Liver (tissue), 9 donors: ENCODE data around the gene HGF. TPM values are rescaled to one million over a fixed set of nuclear protein-coding genes. Genes with fewer than 3 reads are reported as not detected.

Source experiments
- DNase-seq: peaks from one replicate; pipeline ENCODE4 v3.0.0-alpha.2; 2017; ENCODE audit warnings: low spot score
- H3K27ac ChIP-seq, 2 donors: one replicate each; pipeline ENCODE4 v1.7.0; 2013; ENCODE audit warnings: inconsistent platforms in 2 of 2, low read length in 2 of 2, control low read depth in 1 of 2, low read depth in 1 of 2, mild to moderate bottlenecking in 1 of 2
- H3K27me3 ChIP-seq, 4 donors: one replicate each; pipeline versions ENCODE4 v1.6.1 to v1.7.0; 2013; ENCODE audit warnings: low read length in 3 of 4, inconsistent platforms in 1 of 4, mild to moderate bottlenecking in 1 of 4, moderate library complexity in 1 of 4; ENCODE audit not compliant: control insufficient read depth in 4 of 4, insufficient read depth in 4 of 4
- H3K36me3 ChIP-seq, 4 donors: one replicate each; pipeline versions ENCODE4 v1.6.1 to v1.7.0; 2013; ENCODE audit warnings: low read length in 3 of 4, mild to moderate bottlenecking in 3 of 4, low read depth in 1 of 4, moderate library complexity in 1 of 4; ENCODE audit not compliant: control insufficient read depth in 4 of 4, insufficient read depth in 3 of 4
- H3K4me1 ChIP-seq, 4 donors: one replicate each; pipeline versions ENCODE4 v1.6.1 to v1.7.0; 2013; ENCODE audit warnings: low read length in 3 of 4, mild to moderate bottlenecking in 3 of 4, moderate library complexity in 1 of 4; ENCODE audit not compliant: control insufficient read depth in 4 of 4, insufficient read depth in 4 of 4
- H3K4me3 ChIP-seq, 3 donors: one replicate each; pipeline versions ENCODE4 v1.6.1 to v1.7.0; 2013; ENCODE audit warnings: low read length in 3 of 3, control low read depth in 1 of 3, low read depth in 1 of 3, mild to moderate bottlenecking in 1 of 3
- H3K9ac ChIP-seq, 2 donors: one replicate each; pipeline ENCODE4 v1.7.0; 2013; ENCODE audit warnings: low read length in 2 of 2, mild to moderate bottlenecking in 2 of 2, moderate library complexity in 2 of 2, control low read depth in 1 of 2, low read depth in 1 of 2
- H3K9me3 ChIP-seq, 4 donors: one replicate each; pipeline versions ENCODE4 v1.6.1 to v1.7.0; 2013; ENCODE audit warnings: low read length in 3 of 4; ENCODE audit not compliant: control insufficient read depth in 4 of 4
- EGR1 ChIP-seq, 2 donors: IDR thresholded peaks; 2 replicates each; pipeline ENCODE4 v1.6.1; 2016 to 2018; ENCODE audit warnings: antibody characterized with exemption in 2 of 2, low read depth in 2 of 2
- FOXA1 ChIP-seq: IDR thresholded peaks from 2 replicates; pipeline ENCODE4 v1.6.1; 2016; ENCODE audit warnings: antibody characterized with exemption
- GABPA ChIP-seq, 2 donors: IDR thresholded peaks in 1 of 2; conservative IDR thresholded peaks in 1 of 2; 2 replicates each; pipeline ENCODE4 v1.6.1; 2016; ENCODE audit warnings: antibody characterized with exemption in 2 of 2, mild to moderate bottlenecking in 1 of 2, moderate library complexity in 1 of 2
- HNF4A ChIP-seq, 2 donors: conservative IDR thresholded peaks; 2 replicates each; pipeline ENCODE4 v1.6.1; 2016; ENCODE audit warnings: antibody characterized with exemption in 2 of 2, mild to moderate bottlenecking in 2 of 2
- HNF4G ChIP-seq: IDR thresholded peaks from 2 replicates; pipeline ENCODE4 v1.6.1; 2016; ENCODE audit warnings: antibody characterized with exemption
- JUND ChIP-seq, 2 donors: IDR thresholded peaks; 2 replicates each; pipeline ENCODE4 v1.6.1; 2016; ENCODE audit warnings: antibody characterized with exemption in 2 of 2
- RAD21 ChIP-seq, 2 donors: IDR thresholded peaks; 2 replicates each; pipeline ENCODE4 v1.6.1; 2016; ENCODE audit warnings: antibody characterized with exemption in 2 of 2, mild to moderate bottlenecking in 2 of 2
- SP1 ChIP-seq: IDR thresholded peaks from 2 replicates; pipeline ENCODE4 v1.6.1; 2018; ENCODE audit warnings: antibody characterized with exemption, mild to moderate bottlenecking
- TAF1 ChIP-seq: conservative IDR thresholded peaks from 2 replicates; pipeline ENCODE4 v1.6.1; 2016; ENCODE audit warnings: antibody characterized with exemption, mild to moderate bottlenecking
- YY1 ChIP-seq: IDR thresholded peaks from 2 replicates; pipeline ENCODE4 v1.6.1; 2016; ENCODE audit warnings: antibody characterized with exemption, mild to moderate bottlenecking
- WGBS: extraction: QIAGEN DNeasy Blood & Tissue Kit; methylation state at CpG from one replicate; pipeline ENCODE4 v1.1.7; 2013; 5-methylcytosine and 5-hydroxymethylcytosine counted together
- polyA plus RNA-seq, 2 donors: library from polyadenylated mRNA; stranded (reverse) in 1 of 2; unstranded in 1 of 2; fragments of 200-250 nt in 1 of 2; fragments of >200 nt in 1 of 2; fragmentation: Nextera tagmentation in 1 of 2; extraction: Ambion mirVana in 1 of 2; gene quantifications; one replicate each; pipeline versions ENCODE4 v1.2.1 to v1.2.3, GENCODE V29; 2013 to 2015
- total RNA-seq, 2 donors: library from RNA; depleted of rRNA; stranded (reverse); fragments of >200 nt; gene quantifications; one replicate each; pipeline ENCODE4 v1.2.3, GENCODE V29; 2014
- TF ChIP-seq, protein P1 (sequence below): fragments of 150-350 bp; IDR thresholded peaks from 2 replicates; pipeline ENCODE4 v1.5.1; 2017; ENCODE audit warnings: improper control_type of control experiment, low read depth, low read length; ENCODE audit not compliant: missing input control
- TF ChIP-seq, protein P2 (sequence below): IDR thresholded peaks from 2 replicates; pipeline ENCODE4 v1.6.1; 2016; ENCODE audit warnings: antibody characterized with exemption, mild to moderate bottlenecking
- TF ChIP-seq, protein P3 (sequence below): IDR thresholded peaks from 2 replicates; pipeline ENCODE4 v1.6.1; 2016; ENCODE audit warnings: antibody characterized with exemption
- TF ChIP-seq, protein P4 (sequence below): IDR thresholded peaks from 2 replicates; pipeline ENCODE4 v1.6.1; 2016; ENCODE audit warnings: antibody characterized with exemption
- donor health status: healthy.
- donor health status: healthy.
- donor health status: healthy.
- donor health status: healthy.
- donor health status: healthy.

The HGF gene
- total and polyA plus RNA-seq, 4 donors = 12.0 to 29.8 (median 15.3) TPM

DNA sequence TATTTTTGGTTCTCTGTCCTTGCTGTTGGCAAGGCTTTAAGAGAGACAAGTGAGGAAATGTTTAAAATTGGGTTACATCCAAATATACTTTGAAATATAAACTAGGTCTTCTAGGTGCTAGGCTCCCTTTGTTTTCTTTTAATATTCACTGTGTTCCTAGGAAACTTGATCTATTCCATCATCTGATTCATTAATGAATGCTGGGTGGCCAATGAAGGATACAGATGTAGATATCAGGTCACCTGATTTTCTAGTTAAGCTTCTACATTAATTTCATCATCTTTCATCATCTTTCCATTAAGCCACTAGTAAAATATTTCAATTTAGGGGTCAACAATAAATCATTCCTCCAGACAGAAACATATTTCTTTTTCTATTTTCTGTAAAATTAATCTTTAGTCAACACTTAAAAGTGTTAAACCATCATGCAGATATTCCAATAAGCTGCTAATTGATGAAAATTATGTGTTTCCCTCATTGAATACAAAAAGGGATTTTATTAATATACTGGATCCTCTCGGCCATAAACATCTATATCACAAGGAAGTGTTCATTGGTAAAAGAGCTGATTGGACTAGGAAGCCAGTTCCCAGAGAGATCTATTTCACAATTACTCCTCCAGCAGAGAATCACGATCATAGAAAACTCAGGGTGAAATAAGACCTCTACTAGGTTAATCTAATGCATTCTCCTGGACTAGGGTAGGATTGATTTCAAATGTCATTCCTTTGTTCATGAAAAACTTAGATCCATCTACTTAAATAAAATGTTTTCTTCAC, 14.7 kb downstream of the HGF start (continued):
- TF ChIP-seq, protein P1, sequence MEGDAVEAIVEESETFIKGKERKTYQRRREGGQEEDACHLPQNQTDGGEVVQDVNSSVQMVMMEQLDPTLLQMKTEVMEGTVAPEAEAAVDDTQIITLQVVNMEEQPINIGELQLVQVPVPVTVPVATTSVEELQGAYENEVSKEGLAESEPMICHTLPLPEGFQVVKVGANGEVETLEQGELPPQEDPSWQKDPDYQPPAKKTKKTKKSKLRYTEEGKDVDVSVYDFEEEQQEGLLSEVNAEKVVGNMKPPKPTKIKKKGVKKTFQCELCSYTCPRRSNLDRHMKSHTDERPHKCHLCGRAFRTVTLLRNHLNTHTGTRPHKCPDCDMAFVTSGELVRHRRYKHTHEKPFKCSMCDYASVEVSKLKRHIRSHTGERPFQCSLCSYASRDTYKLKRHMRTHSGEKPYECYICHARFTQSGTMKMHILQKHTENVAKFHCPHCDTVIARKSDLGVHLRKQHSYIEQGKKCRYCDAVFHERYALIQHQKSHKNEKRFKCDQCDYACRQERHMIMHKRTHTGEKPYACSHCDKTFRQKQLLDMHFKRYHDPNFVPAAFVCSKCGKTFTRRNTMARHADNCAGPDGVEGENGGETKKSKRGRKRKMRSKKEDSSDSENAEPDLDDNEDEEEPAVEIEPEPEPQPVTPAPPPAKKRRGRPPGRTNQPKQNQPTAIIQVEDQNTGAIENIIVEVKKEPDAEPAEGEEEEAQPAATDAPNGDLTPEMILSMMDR = no peak

DNA sequence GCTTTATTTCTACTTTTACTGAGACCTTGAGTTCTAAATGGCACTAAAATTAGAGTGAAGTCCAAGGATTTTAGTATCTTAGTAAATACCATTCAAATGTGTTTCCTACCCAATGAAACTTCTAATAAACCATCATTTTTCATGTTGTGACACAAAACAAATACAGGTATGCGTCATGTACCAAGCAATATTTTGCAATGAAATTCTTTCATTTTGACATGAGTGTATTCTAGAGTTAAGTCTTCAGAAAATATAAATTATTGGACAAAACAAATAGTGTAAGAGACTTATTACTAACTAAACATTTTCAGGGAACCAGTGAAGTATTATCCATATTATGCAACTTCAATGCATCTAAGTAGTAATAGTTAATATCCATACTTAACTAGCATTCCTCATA, 16.5 kb downstream of the HGF start:
- H3K27me3 ChIP-seq = no peaks in the 10 kb centered on the region
- H3K9me3 ChIP-seq = no peaks in the 10 kb centered on the region
- no peaks in the 10 kb centered on the region for H3K36me3 ChIP-seq
- no peaks in the 10 kb centered on the region for H3K4me1 ChIP-seq
- WGBS = 86% methylated on average over 1 of the region's 1 CpG
- TF ChIP-seq, protein P1 = no peak
- no peak for TF ChIP-seq FOXA1
- H3K27ac ChIP-seq = no peak overlapping the region
- no peak overlapping the region for H3K4me3 ChIP-seq
- no peak overlapping the region for H3K9ac ChIP-seq
- no peak for DNase-seq

DNA sequence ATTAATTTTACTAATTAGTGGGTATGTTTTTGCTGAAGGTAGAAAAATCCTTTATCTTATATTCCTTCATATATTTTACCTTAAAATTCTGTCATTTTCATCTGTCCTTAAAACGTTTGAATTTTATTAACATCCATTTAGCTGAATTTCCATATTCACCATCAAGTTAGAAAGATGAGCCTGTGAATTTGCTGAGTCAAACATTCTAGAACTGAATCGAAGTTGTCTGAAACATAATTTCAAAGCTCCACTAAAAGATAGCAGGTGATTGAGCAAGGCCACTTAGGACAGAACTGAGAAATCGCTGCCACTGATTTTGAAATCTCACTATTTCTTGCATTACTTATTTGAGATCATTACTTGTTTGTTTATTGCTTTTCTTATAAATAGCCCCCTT, 17.5 kb downstream of the HGF start:
- H3K9ac ChIP-seq = no peak overlapping the region
- WGBS = 56% methylated on average over 3 of the region's 3 CpGs
- TF ChIP-seq, protein P1 = no peak
- TF ChIP-seq, protein P2, sequence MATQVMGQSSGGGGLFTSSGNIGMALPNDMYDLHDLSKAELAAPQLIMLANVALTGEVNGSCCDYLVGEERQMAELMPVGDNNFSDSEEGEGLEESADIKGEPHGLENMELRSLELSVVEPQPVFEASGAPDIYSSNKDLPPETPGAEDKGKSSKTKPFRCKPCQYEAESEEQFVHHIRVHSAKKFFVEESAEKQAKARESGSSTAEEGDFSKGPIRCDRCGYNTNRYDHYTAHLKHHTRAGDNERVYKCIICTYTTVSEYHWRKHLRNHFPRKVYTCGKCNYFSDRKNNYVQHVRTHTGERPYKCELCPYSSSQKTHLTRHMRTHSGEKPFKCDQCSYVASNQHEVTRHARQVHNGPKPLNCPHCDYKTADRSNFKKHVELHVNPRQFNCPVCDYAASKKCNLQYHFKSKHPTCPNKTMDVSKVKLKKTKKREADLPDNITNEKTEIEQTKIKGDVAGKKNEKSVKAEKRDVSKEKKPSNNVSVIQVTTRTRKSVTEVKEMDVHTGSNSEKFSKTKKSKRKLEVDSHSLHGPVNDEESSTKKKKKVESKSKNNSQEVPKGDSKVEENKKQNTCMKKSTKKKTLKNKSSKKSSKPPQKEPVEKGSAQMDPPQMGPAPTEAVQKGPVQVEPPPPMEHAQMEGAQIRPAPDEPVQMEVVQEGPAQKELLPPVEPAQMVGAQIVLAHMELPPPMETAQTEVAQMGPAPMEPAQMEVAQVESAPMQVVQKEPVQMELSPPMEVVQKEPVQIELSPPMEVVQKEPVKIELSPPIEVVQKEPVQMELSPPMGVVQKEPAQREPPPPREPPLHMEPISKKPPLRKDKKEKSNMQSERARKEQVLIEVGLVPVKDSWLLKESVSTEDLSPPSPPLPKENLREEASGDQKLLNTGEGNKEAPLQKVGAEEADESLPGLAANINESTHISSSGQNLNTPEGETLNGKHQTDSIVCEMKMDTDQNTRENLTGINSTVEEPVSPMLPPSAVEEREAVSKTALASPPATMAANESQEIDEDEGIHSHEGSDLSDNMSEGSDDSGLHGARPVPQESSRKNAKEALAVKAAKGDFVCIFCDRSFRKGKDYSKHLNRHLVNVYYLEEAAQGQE = no peak
- TF ChIP-seq SP1 (no peak), EGR1 (IDR thresholded peaks at IDR 0.05; ENCODE audit: low read depth in 2 of 2) (no peak), HNF4G (no peak), RAD21 (IDR thresholded peaks at IDR 0.05) (no peak), FOXA1 (no peak), GABPA (IDR thresholded peaks at IDR 0.05 in 1 of 2, conservative IDR thresholded peaks at IDR 0.05 in 1 of 2) (no peak), YY1 (no peak), HNF4A (conservative IDR thresholded peaks at IDR 0.05) (no peak), JUND (IDR thresholded peaks at IDR 0.05) (no peak), TAF1 (no peak)
- TF ChIP-seq, protein P3, sequence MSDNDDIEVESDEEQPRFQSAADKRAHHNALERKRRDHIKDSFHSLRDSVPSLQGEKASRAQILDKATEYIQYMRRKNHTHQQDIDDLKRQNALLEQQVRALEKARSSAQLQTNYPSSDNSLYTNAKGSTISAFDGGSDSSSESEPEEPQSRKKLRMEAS = no peak
- TF ChIP-seq, protein P4, sequence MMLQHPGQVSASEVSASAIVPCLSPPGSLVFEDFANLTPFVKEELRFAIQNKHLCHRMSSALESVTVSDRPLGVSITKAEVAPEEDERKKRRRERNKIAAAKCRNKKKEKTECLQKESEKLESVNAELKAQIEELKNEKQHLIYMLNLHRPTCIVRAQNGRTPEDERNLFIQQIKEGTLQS = no peak
- DNase-seq = no peak
- no peaks in the 10 kb centered on the region for H3K9me3 ChIP-seq
- H3K4me1 ChIP-seq = no peaks in the 10 kb centered on the region
- no peak overlapping the region for H3K4me3 ChIP-seq
- no peak overlapping the region for H3K27ac ChIP-seq
- no peaks in the 10 kb centered on the region for H3K27me3 ChIP-seq
- no peaks in the 10 kb centered on the region for H3K36me3 ChIP-seq
